T-helper 22 cell (primary cell): Measurements from ENCODE around the gene HDAC4.

Source experiments
- DNase-seq: peaks from one replicate; pipeline ENCODE4 v3.0.0-alpha.2; 2020; ENCODE audit warnings: low read depth

Gene HDAC4

GRCh38 chr2:239429473-239430350 lies 28.9 kb upstream of the HDAC4 start:
- no peak for DNase-seq

- no peak for DNase-seq
These were observed 24.8 kb upstream of the HDAC4 start for GRCh38 chr2:239425631-239426030.

GRCh38 chr2:239424337-239425045 lies 23.7 kb upstream of the HDAC4 start:
- no peak for DNase-seq

- no peak for DNase-seq
These were observed 22.7 kb upstream of the HDAC4 start for GRCh38 chr2:239423551-239423950.

GRCh38 chr2:239421851-239422250 lies 21.0 kb upstream of the HDAC4 start:
- DNase-seq, result no peak

GRCh38 chr2:239420082-239420481 lies 19.3 kb upstream of the HDAC4 start:
- no peak for DNase-seq

GRCh38 chr2:239418918-239419317 lies 18.1 kb upstream of the HDAC4 start:
- no peak for DNase-seq

GRCh38 chr2:239412905-239413603 lies 12.2 kb upstream of the HDAC4 start:
- DNase-seq, result no peak

GRCh38 chr2:239411549-239412319 lies 10.9 kb upstream of the HDAC4 start:
- no peak for DNase-seq

GRCh38 chr2:239411117-239411516 lies 10.3 kb upstream of the HDAC4 start:
- no peak for DNase-seq

GRCh38 chr2:239409976-239410375 lies 9.2 kb upstream of the HDAC4 start:
- DNase-seq, result no peak

- no peak for DNase-seq
These were observed 6.3 kb upstream of the HDAC4 start for GRCh38 chr2:239407112-239407511.

GRCh38 chr2:239406316-239406995 lies 5.6 kb upstream of the HDAC4 start:
- DNase-seq, result no peak

- DNase-seq, result no peak
These were observed 4.3 kb upstream of the HDAC4 start for GRCh38 chr2:239405071-239405470.

GRCh38 chr2:239402666-239403065 lies 1.8 kb upstream of the HDAC4 start:
- no peak for DNase-seq

- no peak for DNase-seq
These were observed 1.0 kb upstream of the HDAC4 start for GRCh38 chr2:239401881-239402233.

GRCh38 chr2:239401067-239401880 lies 454 bp upstream of the HDAC4 start:
- peak; percentile 99 for DNase-seq

GRCh38 chr2:239399921-239400595 lies 762 bp downstream of the HDAC4 start:
- DNase-seq, result no peak

- peak; percentile 20 for DNase-seq
These were observed 1.3 kb downstream of the HDAC4 start for GRCh38 chr2:239399433-239399920.

GRCh38 chr2:239398521-239398921 lies 2.3 kb downstream of the HDAC4 start:
- no peak for DNase-seq
